ENCODE measurements around the gene KRT8. TPM values are rescaled to one million over a fixed set of nuclear protein-coding genes. Genes with fewer than 3 reads are reported as not detected.

Gene KRT8
- polyA plus RNA-seq, 1 of the 3 experiments (the other 2 are of a cell fraction) = 49.4 TPM

DNA sequence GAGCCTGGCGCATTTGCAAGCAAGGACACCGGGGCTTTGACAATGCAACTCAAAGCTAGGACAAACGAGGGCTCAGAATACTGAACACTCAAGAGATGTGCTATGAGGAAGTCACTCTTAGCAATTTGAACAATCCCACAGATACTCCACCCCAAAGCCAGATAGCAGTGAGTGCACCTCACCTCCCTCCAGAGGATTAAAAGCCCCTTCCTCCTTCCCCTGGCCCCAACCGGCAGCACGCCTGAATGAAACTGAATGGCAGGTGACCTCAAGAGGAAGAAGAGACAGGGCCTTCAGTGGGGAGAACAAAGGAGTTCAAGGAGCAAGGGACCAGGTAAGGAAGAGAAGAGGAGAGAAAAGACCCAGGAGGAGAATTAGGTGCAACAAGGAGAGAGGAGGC is 54.2 kb downstream of the KRT8 start:
- Histone ChIP-seq H4K20me1 (ENCODE audit: insufficient read depth) (no peaks in the 10 kb centered on the region), H3K79me2 (ENCODE audit: insufficient read depth) (no peaks in the 10 kb centered on the region), H3K27ac (ENCODE audit: low read depth in 2 of 2, low read length in 1 of 2) (no peak overlapping the region), H3K36me3 (replicated peaks in 1 of 2; ENCODE audit: control insufficient read depth in 1 of 2, insufficient read depth in 2 of 2, low read length in 1 of 2) (no peaks in the 10 kb centered on the region), H3K9ac (no peak overlapping the region), H3K4me1 (ENCODE audit: control insufficient read depth in 1 of 2, insufficient read depth in 2 of 2, low read depth in 1 of 2, low read length in 1 of 2) (no peaks in the 10 kb centered on the region), H3K27me3 (ENCODE audit: insufficient read depth) (peaks cover 62% of the 10 kb centered on the region), H3K9me3 (no peaks in the 10 kb centered on the region), H3F3A (replicated peaks; ENCODE audit: insufficient read depth) (no peaks in the 10 kb centered on the region), H3K4me2 (no peak overlapping the region), H2AFZ (ENCODE audit: low read depth) (no peak overlapping the region), H3K9me2 (no peaks in the 10 kb centered on the region), H3K4me3 (ENCODE audit: low read depth in 2 of 2, low read length in 1 of 2) (no peak overlapping the region)
- ChIA-PET POLR2A (no interaction called here), CTCF (no interaction called here)
- no peak for DNase-seq
- WGBS (ENCODE audit: low lambda C conversion rate) = 22% methylated on average over 5 of the region's 5 CpGs
- TF ChIP-seq TCF12 (IDR thresholded peaks at IDR 0.05) (no peak), FOSL2 (IDR thresholded peaks at IDR 0.05; ENCODE audit: borderline replicate concordance, low read depth) (no peak), EZH2phosphoT487 (IDR thresholded peaks at IDR 0.05; ENCODE audit: borderline replicate concordance, low read depth) (no peak)

DNA sequence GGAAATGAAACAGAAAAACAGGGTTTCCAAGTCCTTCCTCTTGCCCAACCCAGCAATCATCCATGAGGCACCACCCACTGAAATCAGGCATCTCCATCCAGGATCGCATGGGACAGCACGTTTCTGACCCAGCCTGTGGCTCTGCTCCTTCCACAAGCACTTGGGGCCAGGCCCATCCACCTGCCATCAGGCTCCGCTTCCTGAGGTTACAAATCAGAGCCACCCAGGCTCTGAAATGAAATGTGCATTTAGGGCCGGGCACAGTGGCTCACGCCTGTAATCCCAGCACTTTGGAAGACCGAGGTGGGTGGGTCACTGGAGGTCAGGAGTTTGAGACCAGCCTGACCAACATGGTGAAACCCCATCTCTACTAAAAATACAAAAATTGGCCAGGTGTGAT is 55.4 kb downstream of the KRT8 start:
- Histone ChIP-seq H3K9ac (no peak overlapping the region), H3K9me3 (no peaks in the 10 kb centered on the region), H3K27me3 (ENCODE audit: insufficient read depth) (peaks cover 65% of the 10 kb centered on the region), H3K36me3 (replicated peaks in 1 of 2; ENCODE audit: control insufficient read depth in 1 of 2, insufficient read depth in 2 of 2, low read length in 1 of 2) (no peaks in the 10 kb centered on the region), H3K4me2 (no peak overlapping the region), H3K79me2 (ENCODE audit: insufficient read depth) (no peaks in the 10 kb centered on the region), H2AFZ (ENCODE audit: low read depth) (no peak overlapping the region), H4K20me1 (ENCODE audit: insufficient read depth) (no peaks in the 10 kb centered on the region), H3K4me3 (ENCODE audit: low read depth in 2 of 2, low read length in 1 of 2) (no peak overlapping the region), H3K27ac (ENCODE audit: low read depth in 2 of 2, low read length in 1 of 2) (no peak overlapping the region), H3K4me1 (ENCODE audit: control insufficient read depth in 1 of 2, insufficient read depth in 2 of 2, low read depth in 1 of 2, low read length in 1 of 2) (no peaks in the 10 kb centered on the region), H3K9me2 (no peaks in the 10 kb centered on the region), H3F3A (replicated peaks; ENCODE audit: insufficient read depth) (no peaks in the 10 kb centered on the region)
- DNase-seq = no peak
- ChIA-PET POLR2A (no interaction called here), CTCF (no interaction called here)
- TF ChIP-seq NFIC (IDR thresholded peaks at IDR 0.05; ENCODE audit: borderline replicate concordance) = no peak
- TF ChIP-seq YY1 (IDR thresholded peaks at IDR 0.05; ENCODE audit: low read depth) = no peak
- no peak for TF ChIP-seq FOXJ3 (CRISPR knock-in tag; IDR thresholded peaks at IDR 0.05)
- no peak for TF ChIP-seq EZH2phosphoT487 (IDR thresholded peaks at IDR 0.05; ENCODE audit: borderline replicate concordance, low read depth)
- TF ChIP-seq RAD21 (IDR thresholded peaks at IDR 0.05; ENCODE audit: low read length) = no peak
- TF ChIP-seq, protein P1, sequence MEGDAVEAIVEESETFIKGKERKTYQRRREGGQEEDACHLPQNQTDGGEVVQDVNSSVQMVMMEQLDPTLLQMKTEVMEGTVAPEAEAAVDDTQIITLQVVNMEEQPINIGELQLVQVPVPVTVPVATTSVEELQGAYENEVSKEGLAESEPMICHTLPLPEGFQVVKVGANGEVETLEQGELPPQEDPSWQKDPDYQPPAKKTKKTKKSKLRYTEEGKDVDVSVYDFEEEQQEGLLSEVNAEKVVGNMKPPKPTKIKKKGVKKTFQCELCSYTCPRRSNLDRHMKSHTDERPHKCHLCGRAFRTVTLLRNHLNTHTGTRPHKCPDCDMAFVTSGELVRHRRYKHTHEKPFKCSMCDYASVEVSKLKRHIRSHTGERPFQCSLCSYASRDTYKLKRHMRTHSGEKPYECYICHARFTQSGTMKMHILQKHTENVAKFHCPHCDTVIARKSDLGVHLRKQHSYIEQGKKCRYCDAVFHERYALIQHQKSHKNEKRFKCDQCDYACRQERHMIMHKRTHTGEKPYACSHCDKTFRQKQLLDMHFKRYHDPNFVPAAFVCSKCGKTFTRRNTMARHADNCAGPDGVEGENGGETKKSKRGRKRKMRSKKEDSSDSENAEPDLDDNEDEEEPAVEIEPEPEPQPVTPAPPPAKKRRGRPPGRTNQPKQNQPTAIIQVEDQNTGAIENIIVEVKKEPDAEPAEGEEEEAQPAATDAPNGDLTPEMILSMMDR (IDR thresholded peaks at IDR 0.05) = no peak
- no peak for TF ChIP-seq ZBTB33 (IDR thresholded peaks at IDR 0.05; ENCODE audit: borderline replicate concordance, low read depth)
- TF ChIP-seq, protein P2, sequence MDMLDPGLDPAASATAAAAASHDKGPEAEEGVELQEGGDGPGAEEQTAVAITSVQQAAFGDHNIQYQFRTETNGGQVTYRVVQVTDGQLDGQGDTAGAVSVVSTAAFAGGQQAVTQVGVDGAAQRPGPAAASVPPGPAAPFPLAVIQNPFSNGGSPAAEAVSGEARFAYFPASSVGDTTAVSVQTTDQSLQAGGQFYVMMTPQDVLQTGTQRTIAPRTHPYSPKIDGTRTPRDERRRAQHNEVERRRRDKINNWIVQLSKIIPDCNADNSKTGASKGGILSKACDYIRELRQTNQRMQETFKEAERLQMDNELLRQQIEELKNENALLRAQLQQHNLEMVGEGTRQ (IDR thresholded peaks at IDR 0.05; ENCODE audit: borderline replicate concordance, low read depth, low read length) = no peak
- TF ChIP-seq, protein P3, sequence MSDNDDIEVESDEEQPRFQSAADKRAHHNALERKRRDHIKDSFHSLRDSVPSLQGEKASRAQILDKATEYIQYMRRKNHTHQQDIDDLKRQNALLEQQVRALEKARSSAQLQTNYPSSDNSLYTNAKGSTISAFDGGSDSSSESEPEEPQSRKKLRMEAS (IDR thresholded peaks at IDR 0.05; ENCODE audit: low read depth) = no peak
- TF ChIP-seq MXI1 (IDR thresholded peaks at IDR 0.05; ENCODE audit: low read depth, low read length) = no peak
- no peak for TF ChIP-seq TAF1 (IDR thresholded peaks at IDR 0.05; ENCODE audit: borderline replicate concordance, low read depth, low read length)
- no peak for TF ChIP-seq GABPA (IDR thresholded peaks at IDR 0.05; ENCODE audit: low read depth)
- no peak for TF ChIP-seq JUND (IDR thresholded peaks at IDR 0.05)
- TF ChIP-seq, protein P4, sequence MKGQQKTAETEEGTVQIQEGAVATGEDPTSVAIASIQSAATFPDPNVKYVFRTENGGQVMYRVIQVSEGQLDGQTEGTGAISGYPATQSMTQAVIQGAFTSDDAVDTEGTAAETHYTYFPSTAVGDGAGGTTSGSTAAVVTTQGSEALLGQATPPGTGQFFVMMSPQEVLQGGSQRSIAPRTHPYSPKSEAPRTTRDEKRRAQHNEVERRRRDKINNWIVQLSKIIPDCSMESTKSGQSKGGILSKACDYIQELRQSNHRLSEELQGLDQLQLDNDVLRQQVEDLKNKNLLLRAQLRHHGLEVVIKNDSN (IDR thresholded peaks at IDR 0.05; ENCODE audit: borderline replicate concordance, low read depth) = no peak
- TF ChIP-seq GATA2 (CRISPR knock-in tag; IDR thresholded peaks at IDR 0.05) = no peak
- 32% methylated on average over 6 of the region's 6 CpGs for WGBS (ENCODE audit: low lambda C conversion rate)

Data from SK-N-SH (cell line).